Measurements from ENCODE around the gene TMPRSS15.
"Not testable (repeated sequence)": the region's sequence is repeated elsewhere in the genome, so short reads cannot be mapped to it uniquely, and the experiment has no call there.

The TMPRSS15 gene

DNA sequence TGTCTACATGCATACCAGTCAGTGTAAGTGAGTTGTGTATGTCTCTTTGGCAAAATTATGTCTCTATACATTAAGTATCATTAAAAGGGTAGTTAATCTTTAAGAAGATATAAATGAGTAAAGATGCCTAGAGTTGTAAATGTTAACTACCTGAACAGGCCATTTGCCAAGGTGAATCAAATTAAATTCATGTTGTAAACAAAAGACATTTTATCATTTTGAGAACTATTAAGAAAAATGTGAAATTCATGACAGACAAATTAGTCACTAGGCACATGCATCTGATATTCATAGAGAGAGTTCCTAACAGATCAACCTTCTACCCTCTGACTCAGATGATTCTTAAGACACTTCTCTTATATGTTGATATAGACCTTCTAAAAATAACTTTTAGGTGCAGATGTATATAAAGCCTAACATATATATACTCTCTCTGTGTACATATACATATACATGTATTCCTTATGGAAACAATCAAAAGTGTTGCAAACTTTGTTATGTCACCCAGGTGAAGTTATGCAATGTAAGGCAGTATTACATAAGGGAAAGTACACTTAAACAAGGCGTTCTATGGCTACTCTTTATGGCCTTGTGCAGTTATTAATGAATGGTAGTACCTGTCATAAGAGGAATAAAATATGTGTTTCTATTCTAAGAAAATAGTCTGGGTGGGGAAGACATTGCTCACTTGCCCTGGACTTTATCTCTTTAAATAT lies at the start of gene TMPRSS15:
Gene TMPRSS15, minus strand, starts transcription at position 51 of the 716 bp plus-strand sequence. CDS start 163 bp downstream, outside the sequence.
- DNase-seq (ENCODE audit: low read depth in 2 of 2, low spot score in 1 of 2): no peak

GRCh38 chr21:18451670-18452069 lies 48.1 kb upstream of the TMPRSS15 start:
- DNase-seq (ENCODE audit: low read depth in 2 of 2, low spot score in 1 of 2): no peak

DNA sequence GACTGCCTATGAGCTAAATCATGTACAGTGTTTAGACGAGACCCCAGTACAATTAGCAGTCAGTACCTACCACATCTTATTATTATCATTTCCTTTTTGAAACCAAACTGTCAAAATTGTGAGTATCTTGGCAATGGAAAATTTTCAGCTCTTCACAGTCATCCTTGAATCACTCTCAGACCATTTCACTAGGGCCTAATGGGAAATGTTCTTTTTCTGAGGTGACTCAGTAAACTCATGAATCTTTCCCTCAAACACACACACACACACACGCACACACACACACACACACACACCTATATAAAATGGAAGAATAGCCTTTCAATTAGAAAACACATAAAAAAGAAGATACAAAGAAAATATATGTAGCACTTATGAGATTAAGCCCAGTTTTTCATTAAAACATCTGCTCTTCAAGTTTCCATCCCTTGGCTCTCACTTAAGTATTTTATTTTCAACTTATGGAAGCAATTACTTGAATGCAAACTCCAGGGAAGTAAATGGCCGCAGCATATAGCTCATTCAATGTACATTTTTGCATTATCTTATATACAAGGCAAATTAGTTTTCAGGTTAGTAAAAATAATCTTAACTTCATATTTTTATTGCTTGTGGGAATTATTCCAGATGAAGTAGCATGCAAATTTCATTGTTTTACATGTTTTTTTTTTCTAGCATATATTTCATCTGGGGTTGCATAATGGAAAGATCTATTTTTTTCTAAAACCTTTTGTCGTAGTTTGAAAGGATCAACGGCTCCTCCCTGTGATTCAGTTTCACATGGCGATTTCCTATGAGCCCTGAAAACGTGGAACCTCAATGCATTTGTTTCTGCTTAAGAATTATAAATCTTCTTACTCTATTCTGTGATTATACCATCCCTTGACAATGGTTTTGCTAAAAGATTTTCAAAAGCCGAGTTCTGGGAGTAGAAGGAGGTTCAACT lies 46.3 kb upstream of the TMPRSS15 start:
- DNase-seq (ENCODE audit: low read depth in 2 of 2, low spot score in 1 of 2): no peak

GRCh38 chr21:18443701-18444100 lies 40.1 kb upstream of the TMPRSS15 start:
- DNase-seq (ENCODE audit: low read depth in 2 of 2, low spot score in 1 of 2): no peak

DNA sequence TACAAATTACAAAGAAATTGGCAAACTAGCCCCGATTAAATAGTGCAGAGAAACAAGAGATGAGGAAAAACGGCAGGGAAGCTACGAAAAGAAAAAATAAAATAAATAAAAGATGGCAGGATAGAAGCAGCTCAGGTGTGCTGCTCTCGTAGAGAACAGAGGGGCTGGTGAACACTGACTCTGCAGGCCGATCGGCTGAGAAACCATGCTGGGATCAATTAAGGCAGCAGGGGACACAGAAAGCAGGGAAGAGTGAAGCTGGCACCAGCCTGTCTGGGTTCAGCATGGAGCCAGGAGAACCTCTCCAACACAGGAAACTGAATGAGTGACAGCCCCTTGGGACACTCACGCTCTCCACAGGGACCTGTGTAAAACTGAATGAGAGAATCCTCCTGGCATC lies 39.5 kb upstream of the TMPRSS15 start:
- DNase-seq (ENCODE audit: low read depth in 2 of 2, low spot score in 1 of 2): no peak

DNA sequence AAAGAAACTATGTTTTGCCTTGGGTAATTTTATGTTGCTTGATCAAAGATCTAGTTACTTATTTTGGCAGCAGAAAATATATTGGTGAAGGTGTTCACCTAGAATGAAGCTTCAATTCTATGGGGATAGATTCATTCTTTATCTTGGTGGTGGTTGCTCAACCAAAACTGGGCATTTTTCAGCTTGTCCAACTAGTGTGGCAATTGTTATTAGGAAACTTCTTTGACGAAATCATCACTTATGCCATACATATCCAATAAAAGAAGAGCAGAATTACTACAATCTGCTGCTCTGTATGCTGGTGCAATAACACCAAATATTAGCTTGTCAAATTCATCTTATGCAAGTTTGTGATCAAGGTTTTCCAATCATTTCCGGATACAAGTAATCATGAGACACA lies 26.8 kb upstream of the TMPRSS15 start:
- DNase-seq (ENCODE audit: low read depth in 2 of 2, low spot score in 1 of 2): no peak

DNA sequence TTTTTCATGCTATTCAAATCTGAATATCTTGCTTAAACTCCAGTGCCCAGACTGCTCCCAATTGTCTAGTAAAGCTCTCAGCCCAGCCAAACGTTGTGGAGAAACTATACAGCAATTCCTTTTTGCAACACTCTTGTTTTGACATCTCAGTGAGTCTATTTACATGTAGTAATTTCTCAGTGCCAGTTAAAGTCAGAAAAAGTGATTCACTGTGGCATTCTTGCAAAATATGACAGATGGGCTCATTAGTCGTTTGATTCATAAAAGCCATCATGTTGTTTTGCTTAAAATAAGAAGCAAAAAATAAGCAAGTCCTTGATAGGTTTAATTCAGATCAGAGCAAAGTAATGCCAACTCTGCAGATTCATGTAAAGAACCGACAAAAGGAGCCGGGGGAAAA lies 20.7 kb upstream of the TMPRSS15 start:
- DNase-seq (ENCODE audit: low read depth in 2 of 2, low spot score in 1 of 2): no peak

DNA sequence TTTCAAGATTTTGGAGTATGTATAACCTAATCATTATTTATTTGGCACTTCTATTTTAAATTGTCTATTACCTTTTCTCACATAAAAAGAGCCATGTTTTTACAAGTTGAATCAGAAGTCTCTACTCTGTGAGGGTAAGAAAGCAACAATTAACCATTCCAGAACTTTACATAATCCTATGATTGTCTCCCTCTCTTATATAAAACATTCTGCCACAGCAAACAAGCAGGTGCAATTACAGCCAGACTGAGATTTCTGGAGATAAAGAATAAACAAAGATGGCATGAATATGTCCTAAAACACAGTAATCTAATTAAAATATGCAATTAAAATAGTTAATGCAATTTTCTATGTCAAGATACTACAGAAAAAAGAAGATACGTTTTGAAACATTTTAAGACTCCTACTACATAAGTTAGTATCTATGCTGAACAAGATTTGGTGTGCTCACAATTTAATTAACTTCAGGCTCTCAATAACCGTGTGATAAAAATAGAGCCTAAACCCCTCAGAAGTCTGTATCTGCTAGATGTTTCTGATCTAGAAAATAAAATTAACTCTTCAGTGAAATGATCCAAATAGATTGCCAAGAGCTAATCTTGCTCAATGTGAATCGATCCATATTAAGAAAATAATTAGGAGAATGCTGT lies 13.7 kb upstream of the TMPRSS15 start:
- no peak for DNase-seq (ENCODE audit: low read depth in 2 of 2, low spot score in 1 of 2)

DNA sequence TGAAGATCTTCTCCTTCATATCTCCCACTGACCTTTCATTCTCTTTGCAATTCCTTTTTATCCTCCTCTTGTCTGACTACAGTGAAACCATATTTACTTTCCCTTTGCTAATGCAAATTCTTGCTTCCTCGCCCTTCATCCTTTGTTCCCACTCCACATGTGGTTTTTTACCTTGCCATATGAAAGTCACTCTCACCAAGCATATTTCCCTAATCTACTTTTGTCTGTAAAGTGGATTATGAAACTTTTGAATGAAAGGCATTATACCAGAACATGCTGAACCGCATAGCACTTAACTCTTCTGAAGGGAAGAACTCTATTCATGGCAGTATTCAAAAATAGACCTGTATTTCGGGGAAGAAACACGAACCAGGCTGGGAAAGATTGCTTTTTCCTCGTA lies 8.0 kb upstream of the TMPRSS15 start:
- no peak for DNase-seq (ENCODE audit: low read depth in 2 of 2, low spot score in 1 of 2)

- DNase-seq (ENCODE audit: low read depth in 2 of 2, low spot score in 1 of 2): no peak
Measured at GRCh38 chr21:18409579-18409978, 6.0 kb upstream of the TMPRSS15 start.

DNA sequence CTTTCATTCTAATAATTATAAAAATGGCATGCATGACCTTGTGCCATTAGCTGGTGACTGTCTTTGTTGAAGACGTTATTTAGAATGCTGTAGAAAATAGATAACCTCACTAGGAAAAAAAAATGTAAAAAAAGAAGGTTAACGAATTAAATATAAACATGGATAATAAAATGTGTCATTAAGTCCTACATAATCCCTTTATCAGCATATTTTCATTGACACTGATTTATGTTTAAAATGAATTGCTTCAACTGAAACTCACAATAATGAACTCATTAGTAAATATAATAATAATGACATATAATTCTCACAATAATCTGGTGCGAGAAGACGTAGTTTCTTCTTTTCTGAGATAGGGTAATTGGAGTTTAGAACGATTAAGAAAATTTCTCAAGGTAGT lies 4.7 kb downstream of the TMPRSS15 start:
- no peak for DNase-seq (ENCODE audit: low read depth in 2 of 2, low spot score in 1 of 2)

- DNase-seq (ENCODE audit: low read depth in 2 of 2, low spot score in 1 of 2): no peak
Measured at GRCh38 chr21:18387994-18388393, 15.6 kb downstream of the TMPRSS15 start.

DNA sequence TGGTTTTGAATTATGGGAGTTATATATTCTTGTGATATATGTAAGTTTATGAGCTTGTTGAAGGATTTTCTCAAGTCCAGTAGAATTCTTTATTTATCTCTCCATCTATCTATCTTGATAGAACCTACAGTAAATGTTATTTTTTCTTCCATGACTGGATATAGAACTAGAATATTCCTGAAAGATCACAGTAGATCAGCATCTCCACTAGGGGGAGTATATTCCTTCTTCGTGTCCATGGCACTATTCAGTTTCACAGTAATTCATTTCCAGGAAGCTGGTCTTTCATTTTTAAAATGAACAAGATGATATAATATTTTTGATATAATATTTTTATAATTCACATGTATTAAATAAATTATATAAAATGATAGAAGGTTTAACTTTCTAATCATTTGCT lies 18.8 kb downstream of the TMPRSS15 start:
- DNase-seq (ENCODE audit: low read depth in 2 of 2, low spot score in 1 of 2): no peak

GRCh38 chr21:18382934-18383619 lies 20.5 kb downstream of the TMPRSS15 start:
- DNase-seq (ENCODE audit: low read depth in 2 of 2, low spot score in 1 of 2): not testable (repeated sequence)

- no peak for DNase-seq (ENCODE audit: low read depth in 2 of 2, low spot score in 1 of 2)
Measured at GRCh38 chr21:18382141-18382540, 21.4 kb downstream of the TMPRSS15 start.

DNA sequence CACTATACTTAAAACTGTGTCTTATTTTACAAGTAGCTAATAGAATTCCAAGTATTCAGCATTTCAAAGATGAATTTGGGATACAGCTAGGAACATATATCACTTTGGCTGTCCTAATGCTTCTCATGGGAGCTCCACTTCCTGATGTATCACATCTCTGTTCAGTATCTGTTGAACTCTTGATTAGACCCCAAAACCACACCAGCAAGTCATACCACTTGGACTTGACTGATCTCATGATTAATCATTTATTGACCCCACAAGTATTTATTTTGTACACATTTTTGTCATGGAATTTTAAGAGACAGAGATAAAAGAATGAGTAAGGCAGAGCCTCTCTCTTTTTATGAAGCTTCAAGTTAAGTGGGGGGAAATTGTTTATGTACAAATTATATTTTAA lies 30.0 kb downstream of the TMPRSS15 start:
- DNase-seq (ENCODE audit: low read depth in 2 of 2, low spot score in 1 of 2): no peak

DNA sequence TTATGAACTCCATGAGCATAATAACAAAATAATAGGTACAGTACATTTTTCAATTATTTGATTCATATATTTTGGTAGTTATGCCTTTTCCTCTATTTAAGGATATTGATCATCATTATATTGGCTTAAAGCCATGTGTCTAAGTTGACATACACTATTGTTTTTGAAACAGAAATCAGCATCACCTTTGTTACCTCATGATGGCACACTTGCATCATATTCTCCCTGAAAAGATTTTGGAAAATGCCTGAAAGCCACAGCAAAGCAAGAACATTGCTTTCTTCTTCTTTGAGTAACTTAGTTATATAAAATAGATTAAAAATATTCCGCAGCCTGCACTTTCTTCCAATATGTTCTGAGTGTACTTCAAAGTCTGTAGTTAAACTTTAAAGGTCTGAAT lies 33.3 kb downstream of the TMPRSS15 start:
- no peak for DNase-seq (ENCODE audit: low read depth in 2 of 2, low spot score in 1 of 2)

- no peak for DNase-seq (ENCODE audit: low read depth in 2 of 2, low spot score in 1 of 2)
Measured at GRCh38 chr21:18369115-18369514, 34.5 kb downstream of the TMPRSS15 start.

DNA sequence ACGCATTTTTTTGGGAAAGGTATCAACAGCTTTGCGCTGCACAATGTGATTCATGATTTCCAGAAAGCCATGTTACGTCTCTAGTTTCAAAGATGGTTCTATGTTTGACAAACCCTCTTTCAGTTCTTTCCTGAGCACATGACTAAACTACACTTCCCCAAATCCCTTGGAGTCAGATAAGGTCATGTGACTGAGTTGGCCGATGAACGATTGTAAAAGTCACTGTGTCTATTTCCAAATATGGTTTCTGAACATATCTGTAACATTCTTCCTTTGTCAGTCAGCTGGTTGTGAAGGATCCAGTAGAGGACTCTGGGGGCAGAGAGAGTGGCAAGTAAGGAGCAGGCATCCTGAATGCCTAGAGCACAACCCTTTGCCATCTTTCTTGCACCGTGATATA lies 35.4 kb downstream of the TMPRSS15 start:
- DNase-seq (ENCODE audit: low read depth in 2 of 2, low spot score in 1 of 2): no peak

DNA sequence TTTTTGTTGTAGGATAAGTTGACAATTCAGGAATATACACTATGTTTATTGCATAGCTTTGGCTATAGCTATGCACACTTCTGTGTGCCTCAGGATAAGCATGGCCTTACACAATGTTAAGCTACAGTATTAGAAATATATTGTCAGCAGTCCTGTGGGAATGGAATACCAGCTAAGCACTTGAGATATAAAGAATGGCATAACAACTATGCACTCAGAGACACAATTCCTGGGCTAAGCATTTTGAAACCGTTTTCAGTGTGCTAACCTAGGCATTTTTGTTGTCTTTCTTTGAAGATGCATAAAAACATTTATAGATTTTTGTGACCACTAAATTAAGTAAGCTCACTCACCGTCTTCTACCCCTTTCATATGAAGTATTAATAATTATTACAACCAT lies 46.8 kb downstream of the TMPRSS15 start:
- DNase-seq (ENCODE audit: low read depth in 2 of 2, low spot score in 1 of 2): no peak

DNA sequence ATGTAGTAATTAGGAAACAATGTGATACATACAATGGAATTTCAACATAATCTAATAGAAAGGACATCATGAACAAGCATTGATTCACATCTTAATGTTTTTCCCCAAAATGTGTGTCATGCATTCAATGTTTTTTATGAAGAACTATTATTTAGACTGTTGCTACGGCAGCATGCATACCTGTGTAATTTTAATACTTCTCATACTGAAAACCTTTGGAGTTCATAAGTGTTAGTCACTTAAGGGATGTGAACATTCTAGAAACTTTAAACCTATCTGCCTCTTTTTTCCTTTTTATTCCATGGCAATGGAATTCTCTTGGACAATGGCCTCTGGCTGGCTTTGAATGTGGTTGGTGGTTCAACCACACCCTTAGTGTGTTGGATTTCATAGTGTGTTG lies 48.6 kb downstream of the TMPRSS15 start:
- DNase-seq (ENCODE audit: low read depth in 2 of 2, low spot score in 1 of 2): no peak
